Glutamatergic neuron (in vitro differentiated cells): ENCODE results near the gene RERG. TPM values are rescaled to one million over a fixed set of nuclear protein-coding genes. Genes with fewer than 3 reads are reported as not detected.
A peak's percentile ranks its signal among the peaks of the same experiment; 100 is the strongest.

Experiments used
- DNase-seq: peaks from one replicate; pipeline ENCODE4 v3.0.0; 2022
- H3K27ac Mint-ChIP-seq: one replicate; pipeline ENCODE4 v1.8.0; 2020; ENCODE audit warnings: mild to moderate bottlenecking, mixed read lengths, inconsistent platforms; ENCODE audit not compliant: unreplicated experiment
- H3K27me3 Mint-ChIP-seq: one replicate; pipeline ENCODE4 v1.8.0; 2020; ENCODE audit warnings: mild to moderate bottlenecking, moderate library complexity, mixed read lengths, inconsistent platforms; ENCODE audit not compliant: unreplicated experiment
- H3K36me3 Mint-ChIP-seq: one replicate; pipeline ENCODE4 v1.8.0; 2020; ENCODE audit warnings: mild to moderate bottlenecking, mixed read lengths, inconsistent platforms; ENCODE audit not compliant: unreplicated experiment
- H3K4me1 Mint-ChIP-seq: one replicate; pipeline ENCODE4 v1.8.0; 2020; ENCODE audit warnings: mild to moderate bottlenecking, low read depth, mixed read lengths, inconsistent platforms; ENCODE audit not compliant: unreplicated experiment
- H3K4me3 Mint-ChIP-seq: one replicate; pipeline ENCODE4 v1.8.0; 2020; ENCODE audit warnings: mild to moderate bottlenecking, mixed read lengths, inconsistent platforms; ENCODE audit not compliant: unreplicated experiment
- H3K9me3 Mint-ChIP-seq: one replicate; pipeline ENCODE4 v1.8.0; 2020; ENCODE audit warnings: mild to moderate bottlenecking, moderate library complexity, mixed read lengths, inconsistent platforms; ENCODE audit not compliant: unreplicated experiment
- CTCF ChIP-seq: fragments of 200-600 bp; sonication (generic); IDR thresholded peaks from one replicate; pipeline ENCODE4 v1.5.0; 2021; ENCODE audit not compliant: partially characterized antibody, unreplicated experiment
- total RNA-seq: library from RNA; stranded (reverse); fragmentation: NEBNext Ultra II Directional; extraction: Animal tissue kit (Norgen Biotek cat#: 25700); gene quantifications from one replicate; pipeline ENCODE4 v1.2.1, GENCODE V29; 2021; ENCODE audit not compliant: unreplicated experiment

RERG gene
- total RNA-seq, 1 donor from 2014 or later: not detected

DNA sequence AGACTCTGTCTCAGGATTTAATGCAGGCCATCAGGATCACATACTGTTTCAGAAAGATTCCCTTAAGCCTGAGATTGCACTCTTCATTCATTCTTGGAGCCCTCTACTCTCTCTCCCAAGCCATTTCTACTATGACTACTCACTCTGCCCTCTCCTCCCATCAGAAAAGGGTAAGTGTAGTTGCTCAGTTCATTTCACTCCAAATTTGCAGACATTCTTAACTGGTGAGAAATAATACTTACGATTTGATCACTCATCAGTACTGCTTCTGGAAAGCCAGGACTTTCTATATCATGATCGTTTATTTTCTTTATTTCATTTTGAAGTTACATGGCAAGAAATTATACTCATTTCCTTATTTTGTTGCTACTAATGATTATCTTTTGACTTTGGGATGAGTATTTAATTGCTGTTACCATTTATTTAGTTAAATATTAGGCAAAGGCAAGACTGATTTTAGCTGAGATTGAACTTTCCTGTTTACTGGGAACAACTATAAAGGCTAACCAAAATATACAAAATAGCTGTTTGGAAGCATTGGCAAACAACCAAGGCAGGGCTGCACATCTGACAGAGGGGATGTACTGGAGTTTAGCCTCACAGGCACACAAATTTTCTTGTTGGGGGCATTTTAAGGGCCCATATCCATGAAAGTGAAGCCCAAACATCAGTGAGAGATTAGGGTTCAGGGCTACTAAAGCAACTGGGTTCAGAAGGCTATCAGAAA, 4.1 kb upstream of the RERG start:
- H3K27ac Mint-ChIP-seq: no peak overlapping the region

DNA sequence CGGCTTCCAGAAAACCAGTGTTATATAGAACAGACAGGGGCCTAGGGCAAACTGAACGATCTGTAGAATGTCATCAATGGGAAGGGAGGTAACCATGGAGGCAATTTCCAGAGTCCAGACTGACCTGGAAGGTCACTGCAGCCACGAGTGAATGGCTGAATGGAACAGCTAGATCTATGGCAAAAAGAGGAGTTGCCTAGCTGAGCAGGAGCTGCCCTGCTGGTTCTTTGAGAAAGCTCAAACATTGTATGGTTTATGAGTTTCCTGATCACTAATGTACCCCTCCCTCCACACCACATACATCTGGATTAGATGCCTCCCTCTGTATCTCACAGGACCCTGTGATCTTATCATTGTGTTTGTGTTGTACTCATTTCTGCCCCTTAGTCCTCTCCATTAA, 1.0 kb upstream of the RERG start:
- peaks cover 7% of the 10 kb centered on the region for H3K4me1 Mint-ChIP-seq
- no peaks in the 10 kb centered on the region for H3K36me3 Mint-ChIP-seq
- H3K27ac Mint-ChIP-seq: no peak overlapping the region
- H3K27me3 Mint-ChIP-seq: no peaks in the 10 kb centered on the region
- H3K4me3 Mint-ChIP-seq: no peak overlapping the region
- no peak for DNase-seq
- no peaks in the 10 kb centered on the region for H3K9me3 Mint-ChIP-seq
- no peak for TF ChIP-seq CTCF

More for the DNA sequence above, 4.1 kb upstream of the RERG start:
- H3K4me1 Mint-ChIP-seq: peaks cover 7% of the 10 kb centered on the region
- no peak overlapping the region for H3K4me3 Mint-ChIP-seq
- H3K27me3 Mint-ChIP-seq: no peaks in the 10 kb centered on the region
- TF ChIP-seq CTCF: no peak
- H3K36me3 Mint-ChIP-seq: no peaks in the 10 kb centered on the region
- no peaks in the 10 kb centered on the region for H3K9me3 Mint-ChIP-seq
- no peak for DNase-seq

DNA sequence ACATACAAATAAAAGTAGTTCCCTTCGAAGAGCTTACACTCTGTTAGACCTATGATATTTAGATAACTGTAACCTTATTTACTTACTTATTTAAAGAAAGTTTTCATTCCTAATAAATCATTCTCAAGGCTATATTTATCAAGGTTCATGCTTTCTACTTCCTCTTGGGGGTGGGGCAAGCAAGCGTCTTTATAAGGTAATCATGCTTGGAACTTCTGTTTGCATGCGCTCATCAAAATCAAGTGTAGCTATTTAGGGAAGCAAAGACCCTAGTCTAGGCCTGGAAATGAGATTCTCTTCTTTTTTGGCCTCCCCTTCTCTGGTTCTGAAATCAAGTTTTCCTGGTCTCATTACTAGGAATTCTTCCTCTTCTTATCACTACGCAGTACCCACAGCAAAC, 766 bp downstream of the RERG start:
- Mint-ChIP-seq H3K4me3 (peak overlapping the region; percentile 88), H3K27ac (no peak overlapping the region), H3K9me3 (no peaks in the 10 kb centered on the region), H3K27me3 (no peaks in the 10 kb centered on the region), H3K4me1 (peaks cover 7% of the 10 kb centered on the region), H3K36me3 (no peaks in the 10 kb centered on the region)
- TF ChIP-seq CTCF: no peak
- no peak for DNase-seq

DNA sequence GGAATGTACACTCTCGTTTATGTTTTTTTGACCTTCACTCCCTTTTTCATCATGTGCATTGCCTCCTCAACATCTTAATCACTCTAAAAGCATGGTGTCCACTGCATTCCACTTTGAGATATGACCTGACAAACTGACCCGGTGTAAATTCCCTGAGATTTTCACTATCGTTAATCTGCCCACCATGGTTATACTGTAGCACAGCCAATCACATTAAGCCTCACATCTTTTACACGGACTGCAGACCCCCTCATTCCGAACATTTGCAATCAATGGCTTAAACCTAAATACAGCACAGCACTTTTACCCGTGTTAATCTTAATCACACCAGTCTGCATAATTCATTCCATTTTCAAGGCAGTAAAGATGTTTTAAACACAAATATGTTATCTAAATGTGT, 2.4 kb downstream of the RERG start:
- no peak overlapping the region for H3K27ac Mint-ChIP-seq
- H3K9me3 Mint-ChIP-seq: no peaks in the 10 kb centered on the region
- H3K4me1 Mint-ChIP-seq: peaks cover 4% of the 10 kb centered on the region
- no peaks in the 10 kb centered on the region for H3K36me3 Mint-ChIP-seq
- DNase-seq: no peak
- TF ChIP-seq CTCF: no peak
- no peaks in the 10 kb centered on the region for H3K27me3 Mint-ChIP-seq
- H3K4me3 Mint-ChIP-seq: no peak overlapping the region

GRCh38 chr12:15216036-15216889, 5.0 kb downstream of the RERG start:
- H3K27me3 Mint-ChIP-seq: peaks cover under 1% of the 10 kb centered on the region
- no peaks in the 10 kb centered on the region for H3K9me3 Mint-ChIP-seq
- TF ChIP-seq CTCF: no peak
- no peaks in the 10 kb centered on the region for H3K4me1 Mint-ChIP-seq
- no peak overlapping the region for H3K4me3 Mint-ChIP-seq
- H3K36me3 Mint-ChIP-seq: no peaks in the 10 kb centered on the region
- no peak overlapping the region for H3K27ac Mint-ChIP-seq
- DNase-seq: no peak
